Liver (tissue), 6 donors: ENCODE data around the gene DNAJB1. TPM values are rescaled to one million over a fixed set of nuclear protein-coding genes. Genes with fewer than 3 reads are reported as not detected.

Experiments
- EGR1 ChIP-seq, 2 donors: IDR thresholded peaks; 2 replicates each; pipeline ENCODE4 v1.6.1; 2016 to 2018; ENCODE audit warnings: antibody characterized with exemption in 2 of 2, low read depth in 2 of 2
- FOXA1 ChIP-seq: IDR thresholded peaks from 2 replicates; pipeline ENCODE4 v1.6.1; 2016; ENCODE audit warnings: antibody characterized with exemption
- FOXA2 ChIP-seq: IDR thresholded peaks from 2 replicates; pipeline ENCODE4 v1.6.1; 2016; ENCODE audit warnings: antibody characterized with exemption
- GABPA ChIP-seq, 2 donors: IDR thresholded peaks in 1 of 2; conservative IDR thresholded peaks in 1 of 2; 2 replicates each; pipeline ENCODE4 v1.6.1; 2016; ENCODE audit warnings: antibody characterized with exemption in 2 of 2, mild to moderate bottlenecking in 1 of 2, moderate library complexity in 1 of 2
- HNF4A ChIP-seq, 2 donors: conservative IDR thresholded peaks; 2 replicates each; pipeline ENCODE4 v1.6.1; 2016; ENCODE audit warnings: antibody characterized with exemption in 2 of 2, mild to moderate bottlenecking in 2 of 2
- HNF4G ChIP-seq: IDR thresholded peaks from 2 replicates; pipeline ENCODE4 v1.6.1; 2016; ENCODE audit warnings: antibody characterized with exemption
- JUND ChIP-seq, 2 donors: IDR thresholded peaks; 2 replicates each; pipeline ENCODE4 v1.6.1; 2016; ENCODE audit warnings: antibody characterized with exemption in 2 of 2
- NR2F2 ChIP-seq: IDR thresholded peaks from 2 replicates; pipeline ENCODE4 v1.6.1; 2016; ENCODE audit warnings: antibody characterized with exemption
- RAD21 ChIP-seq, 2 donors: IDR thresholded peaks; 2 replicates each; pipeline ENCODE4 v1.6.1; 2016; ENCODE audit warnings: antibody characterized with exemption in 2 of 2, mild to moderate bottlenecking in 2 of 2
- SP1 ChIP-seq: IDR thresholded peaks from 2 replicates; pipeline ENCODE4 v1.6.1; 2018; ENCODE audit warnings: antibody characterized with exemption, mild to moderate bottlenecking
- YY1 ChIP-seq: IDR thresholded peaks from 2 replicates; pipeline ENCODE4 v1.6.1; 2016; ENCODE audit warnings: antibody characterized with exemption, mild to moderate bottlenecking
- polyA plus RNA-seq, 2 donors: library from polyadenylated mRNA; stranded (reverse) in 1 of 2; unstranded in 1 of 2; fragments of 200-250 nt in 1 of 2; fragments of >200 nt in 1 of 2; fragmentation: Nextera tagmentation in 1 of 2; extraction: Ambion mirVana in 1 of 2; gene quantifications; one replicate each; pipeline versions ENCODE4 v1.2.1 to v1.2.3, GENCODE V29; 2013 to 2015
- small RNA-seq: library from RNA; depleted of rRNA; stranded (forward); fragments of <200 nt; gene quantifications from one replicate; pipeline ENCODE3, GENCODE V24; 2014
- total RNA-seq, 2 donors: library from RNA; depleted of rRNA; stranded (reverse); fragments of >200 nt; gene quantifications; one replicate each; pipeline ENCODE4 v1.2.3, GENCODE V29; 2014
- TF ChIP-seq, protein P1 (sequence below): IDR thresholded peaks from 2 replicates; pipeline ENCODE4 v1.6.1; 2016; ENCODE audit warnings: antibody characterized with exemption
- donor health status: healthy.
- donor health status: healthy.
- donor health status: healthy.

DNAJB1 gene
- total and polyA plus RNA-seq, 4 donors, result 29.4 to 43.0 (median 34.5) TPM

- no peak for TF ChIP-seq YY1
- TF ChIP-seq, protein P1, sequence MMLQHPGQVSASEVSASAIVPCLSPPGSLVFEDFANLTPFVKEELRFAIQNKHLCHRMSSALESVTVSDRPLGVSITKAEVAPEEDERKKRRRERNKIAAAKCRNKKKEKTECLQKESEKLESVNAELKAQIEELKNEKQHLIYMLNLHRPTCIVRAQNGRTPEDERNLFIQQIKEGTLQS, result no peak
- no peak for TF ChIP-seq GABPA (IDR thresholded peaks at IDR 0.05 in 1 of 2, conservative IDR thresholded peaks at IDR 0.05 in 1 of 2)
- no peak for TF ChIP-seq HNF4A (conservative IDR thresholded peaks at IDR 0.05)
- no peak for TF ChIP-seq FOXA1
- TF ChIP-seq EGR1 (IDR thresholded peaks at IDR 0.05; ENCODE audit: low read depth in 2 of 2), result no peak
- no peak for TF ChIP-seq SP1
- no peak for TF ChIP-seq RAD21 (IDR thresholded peaks at IDR 0.05)
- no peak for TF ChIP-seq NR2F2
- TF ChIP-seq FOXA2, result no peak
- TF ChIP-seq JUND (IDR thresholded peaks at IDR 0.05), result no peak
- TF ChIP-seq HNF4G, result no peak
Measured at GRCh38 chr19:14467391-14467790, 50.8 kb downstream of the DNAJB1 start (continued).

Small RNA genes lying within 50 kb of the gene (small RNA-seq; reads per million reads assigned to genes)
- not detected for gene SNRPGP15

Other genes with a start within 250 kb of the DNAJB1 start
- gene ADGRE5, start 137.0 kb downstream of the DNAJB1 start, total RNA-seq, result 10 to 100 TPM; 11.3 to 20.4 TPM
- gene ADGRE5, start 137.0 kb downstream of the DNAJB1 start, polyA plus RNA-seq, result 10 to 100 TPM in 1 of 2 donors, 1 to 10 TPM in 1; 7.0 to 17.0 TPM
- 10 to 100 TPM; 34.6 to 54.7 TPM for gene DDX39A, start 99.1 kb downstream of the DNAJB1 start, total RNA-seq
- 10 to 100 TPM; 24.9 to 36.1 TPM for gene DDX39A, start 99.1 kb downstream of the DNAJB1 start, polyA plus RNA-seq
- gene PKN1, start 85.1 kb downstream of the DNAJB1 start, total RNA-seq, result 10 to 100 TPM; 24.8 to 41.6 TPM
- 10 to 100 TPM; 13.7 to 19.8 TPM for gene PKN1, start 85.1 kb downstream of the DNAJB1 start, polyA plus RNA-seq
- gene PTGER1, start 43.0 kb downstream of the DNAJB1 start, total RNA-seq, result under 1 TPM in 1 of 2 donors, not detected in 1; 0.42 TPM
- under 1 TPM; 0.15 to 0.22 TPM for gene PTGER1, start 43.0 kb downstream of the DNAJB1 start, polyA plus RNA-seq
- 10 to 100 TPM; 18.4 to 31.7 TPM for gene GIPC1, start 22.3 kb downstream of the DNAJB1 start, total RNA-seq
- 10 to 100 TPM; 19.4 to 34.5 TPM for gene GIPC1, start 22.3 kb downstream of the DNAJB1 start, polyA plus RNA-seq
- gene TECR, start 11.2 kb upstream of the DNAJB1 start, total RNA-seq, result 10 to 100 TPM; 26.4 to 35.3 TPM
- 100 to 1,000 TPM in 1 of 2 donors, 10 to 100 TPM in 1; 86.3 to 157 TPM for gene TECR, start 11.2 kb upstream of the DNAJB1 start, polyA plus RNA-seq
- gene NDUFB7, start 53.7 kb upstream of the DNAJB1 start, total RNA-seq, result 100 to 1,000 TPM; 110 to 222 TPM
- 100 to 1,000 TPM; 282 to 293 TPM for gene NDUFB7, start 53.7 kb upstream of the DNAJB1 start, polyA plus RNA-seq
- under 1 TPM in 1 of 2 donors, not detected in 1; 0.28 TPM for gene CLEC17A, start 64.7 kb upstream of the DNAJB1 start, total RNA-seq
- gene CLEC17A, start 64.7 kb upstream of the DNAJB1 start, polyA plus RNA-seq, result under 1 TPM in 1 of 2 donors, not detected in 1; 0.22 TPM
- under 1 TPM; 0.28 to 0.67 TPM for gene ADGRE3, start 156.4 kb upstream of the DNAJB1 start, total RNA-seq
- under 1 TPM; 0.15 to 0.17 TPM for gene ADGRE3, start 156.4 kb upstream of the DNAJB1 start, polyA plus RNA-seq
- gene ZNF333, start 171.7 kb upstream of the DNAJB1 start, total RNA-seq, result 10 to 100 TPM in 1 of 2 donors, 1 to 10 TPM in 1; 5.5 to 11.2 TPM
- 1 to 10 TPM; 1.7 to 1.8 TPM for gene ZNF333, start 171.7 kb upstream of the DNAJB1 start, polyA plus RNA-seq